HG02588 (cell line): ENCODE data around the gene DHPS.

Experiments
- ATAC-seq: cut with Tn5 transposase; IDR thresholded peaks from one replicate; pipeline ENCODE4 v1.9.1; 2021; ENCODE audit warnings: mild to moderate bottlenecking, moderate library complexity; ENCODE audit not compliant: unreplicated experiment

The DHPS gene

DNA sequence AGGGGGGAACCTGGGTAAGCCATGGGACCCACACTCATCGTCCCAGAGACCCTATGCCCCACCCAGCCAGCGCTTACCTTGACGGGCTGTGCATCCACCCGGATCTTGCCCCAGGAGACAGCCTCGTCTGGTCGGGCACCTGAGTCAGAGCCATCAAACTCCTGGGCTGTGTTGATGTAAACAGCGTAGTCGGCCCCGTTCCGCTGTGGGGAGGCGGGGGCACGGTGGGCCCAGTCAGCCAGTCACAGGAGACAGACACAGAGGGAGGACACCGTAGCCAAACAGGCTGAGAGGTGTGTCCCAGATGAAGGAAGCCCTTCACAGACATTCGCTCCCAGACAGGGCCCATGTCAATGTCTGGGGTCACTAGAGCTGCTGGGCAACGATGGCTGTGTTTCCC is 5.7 kb downstream of the DHPS start:
- no peak for ATAC-seq

DNA sequence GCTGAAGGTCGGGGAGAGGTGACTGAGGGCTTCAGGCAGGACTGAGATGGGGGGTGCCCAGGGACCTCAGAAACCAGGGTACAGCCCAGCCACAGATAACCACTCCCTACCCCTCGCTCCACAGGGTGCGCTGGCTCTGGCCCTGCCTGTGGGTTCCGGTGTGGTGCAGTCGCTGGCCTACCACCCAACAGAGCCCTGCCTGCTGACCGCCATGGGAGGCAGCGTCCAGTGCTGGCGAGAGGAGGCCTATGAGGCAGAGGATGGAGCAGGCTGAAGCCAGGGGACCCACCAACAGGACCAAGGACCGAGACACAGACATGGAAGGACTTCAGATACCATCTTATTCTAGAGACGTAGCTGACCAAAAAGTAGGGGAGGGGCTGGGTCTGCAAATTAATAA is 6.3 kb downstream of the DHPS start:
- ATAC-seq = no peak

DNA sequence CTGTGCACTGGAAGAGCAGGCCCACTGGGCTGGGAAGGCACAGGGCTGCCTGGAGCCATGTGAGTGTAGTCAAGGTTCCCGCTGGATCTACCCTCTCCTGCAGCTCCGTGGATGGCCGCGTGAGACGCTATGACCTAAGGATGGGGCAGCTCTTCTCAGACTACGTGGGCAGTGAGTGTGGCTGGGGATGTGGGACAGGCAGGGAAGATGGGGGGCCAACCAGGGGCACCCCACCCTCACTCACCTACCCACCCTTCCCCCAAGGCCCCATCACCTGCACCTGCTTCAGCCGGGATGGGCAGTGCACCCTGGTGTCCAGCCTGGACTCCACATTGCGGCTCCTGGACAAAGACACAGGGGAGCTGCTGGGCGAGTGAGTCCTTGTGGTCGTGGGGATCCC is 8.9 kb downstream of the DHPS start:
- ATAC-seq = no peak

DNA sequence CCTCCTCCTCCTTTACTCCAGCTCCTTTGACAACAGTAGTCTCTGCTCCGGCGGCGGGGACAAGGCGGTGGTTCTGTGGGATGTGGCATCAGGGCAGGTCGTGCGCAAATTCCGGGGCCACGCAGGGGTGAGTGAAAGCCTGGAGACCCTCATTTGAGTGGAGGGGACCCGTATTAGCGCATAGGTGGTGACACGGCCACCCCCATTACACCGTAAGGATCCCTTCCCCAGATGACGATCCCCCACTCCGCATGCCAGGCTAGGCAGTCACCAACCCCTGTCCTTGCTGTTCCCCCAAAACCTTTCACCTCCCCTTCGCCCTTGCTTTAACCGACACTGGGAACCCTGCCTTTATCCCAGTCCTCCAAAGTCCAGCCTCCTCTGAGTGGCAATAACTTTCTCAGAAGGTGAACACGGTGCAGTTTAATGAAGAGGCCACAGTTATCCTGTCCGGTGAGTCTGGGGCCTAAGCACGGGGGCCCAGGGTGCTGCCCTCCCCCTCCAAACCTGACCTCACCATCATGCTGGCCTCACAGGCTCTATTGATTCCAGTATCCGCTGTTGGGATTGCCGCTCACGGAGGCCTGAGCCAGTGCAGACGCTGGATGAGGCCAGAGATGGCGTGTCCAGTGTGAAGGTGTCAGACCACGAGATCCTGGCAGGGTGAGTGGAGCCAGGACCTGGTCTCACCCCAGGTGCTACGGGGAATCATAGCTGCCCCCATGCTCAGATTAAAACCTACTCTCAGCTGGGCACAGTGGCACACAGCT is 11.3 kb downstream of the DHPS start:
- no peak for ATAC-seq

DNA sequence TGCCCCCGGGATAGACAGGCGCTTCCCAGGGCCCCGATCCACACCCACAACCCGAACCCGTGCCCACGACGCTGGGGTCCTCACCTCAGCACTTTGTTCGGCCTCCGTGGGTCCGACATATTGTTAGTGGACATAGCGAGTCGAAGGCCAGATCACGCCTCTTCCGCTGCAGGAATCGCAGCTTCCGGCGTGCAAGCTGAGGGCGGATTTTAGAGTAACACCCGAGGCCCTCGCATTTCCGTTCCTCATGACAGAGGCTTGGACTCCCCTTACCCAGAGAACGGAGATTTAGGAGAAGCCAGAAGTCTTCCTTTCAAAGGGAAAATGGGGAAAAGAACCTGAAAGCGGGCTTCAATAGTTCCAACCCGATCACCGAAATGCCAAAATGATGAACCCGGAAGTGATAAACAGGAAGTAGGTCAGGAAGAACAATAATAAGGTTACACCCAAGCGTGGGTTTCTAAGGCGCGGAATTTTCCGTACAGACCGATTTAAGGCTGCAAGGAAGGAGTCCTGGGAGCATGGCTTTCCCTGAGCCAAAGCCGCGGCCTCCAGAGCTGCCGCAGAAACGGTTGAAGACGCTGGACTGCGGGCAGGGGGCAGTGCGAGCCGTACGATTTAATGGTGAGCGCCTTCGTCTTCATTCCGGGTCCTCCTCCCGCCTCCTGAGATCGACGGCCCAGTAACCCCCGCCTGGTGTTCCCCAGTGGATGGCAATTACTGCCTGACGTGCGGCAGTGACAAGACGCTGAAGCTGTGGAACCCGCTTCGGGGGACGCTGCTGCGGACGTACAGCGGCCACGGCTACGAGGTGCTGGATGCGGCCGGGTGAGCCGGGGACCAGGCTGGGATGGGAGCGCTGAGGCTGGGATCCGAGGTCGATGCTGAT is 12.2 kb downstream of the DHPS start:
- no peak for ATAC-seq

DNA sequence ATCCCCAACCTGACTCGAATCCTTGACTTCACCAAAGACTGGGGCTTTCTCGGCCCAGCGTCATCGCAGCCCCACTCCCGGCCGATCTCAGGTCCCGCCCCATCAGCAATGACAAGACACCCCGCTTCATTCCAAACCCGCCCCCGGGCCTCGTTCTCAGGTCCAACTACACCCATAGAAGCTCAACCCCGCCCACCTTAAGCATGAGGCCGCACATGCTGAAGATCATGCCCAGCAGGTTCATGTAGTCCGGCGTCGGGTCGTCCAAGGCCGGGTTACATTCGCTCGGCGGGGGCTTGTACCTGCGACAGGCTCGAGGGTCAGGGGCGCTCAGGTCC is 12.8 kb downstream of the DHPS start:
- ATAC-seq = no peak

DNA sequence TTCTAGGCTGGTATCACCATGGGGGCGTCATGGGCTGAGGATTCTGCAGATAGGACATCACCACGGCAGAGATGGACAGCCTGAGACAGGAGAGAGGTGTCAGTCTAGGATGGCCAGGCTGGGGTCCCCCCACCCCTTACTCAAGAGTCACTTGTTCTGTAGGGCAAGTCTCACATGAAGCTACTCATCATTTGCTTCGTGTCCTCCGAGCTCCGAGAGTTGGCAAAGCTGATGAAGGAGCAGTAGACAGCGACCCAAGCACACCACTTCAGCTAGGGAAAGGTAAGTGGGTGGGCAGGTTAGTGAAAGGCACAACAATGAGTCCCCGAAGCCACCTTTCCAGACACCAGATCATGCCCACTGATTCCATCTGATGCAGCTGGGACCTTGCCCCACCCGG is 13.3 kb downstream of the DHPS start:
- no peak for ATAC-seq

DNA sequence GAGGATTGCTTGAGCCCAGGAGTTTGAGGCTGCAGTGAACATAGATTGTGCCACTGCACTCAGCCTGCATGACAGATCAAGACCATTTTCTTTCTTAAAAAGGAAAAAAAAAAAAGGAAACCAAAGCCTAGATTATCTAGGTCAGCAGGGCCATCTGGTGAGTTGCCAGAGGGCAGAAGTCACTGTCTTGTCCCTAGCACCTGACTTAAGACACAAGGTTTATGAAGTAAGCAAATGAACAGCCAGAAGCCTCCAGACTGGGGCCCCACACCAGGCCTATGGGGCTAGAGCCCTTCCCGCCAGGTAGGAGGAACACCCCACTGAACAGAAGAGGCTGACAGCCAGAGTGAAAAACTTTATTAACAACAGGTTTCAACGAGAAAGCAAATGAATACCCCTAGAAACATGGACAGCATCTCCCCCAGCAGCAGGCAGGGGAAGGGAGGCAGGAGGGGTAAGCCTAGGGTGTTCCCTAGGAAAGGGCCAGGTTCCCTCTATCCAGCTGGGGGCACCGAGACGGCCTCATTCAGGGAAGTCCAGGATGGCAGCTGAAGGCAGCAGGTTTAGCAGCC is 13.9 kb downstream of the DHPS start:
- ATAC-seq = no peak

DNA sequence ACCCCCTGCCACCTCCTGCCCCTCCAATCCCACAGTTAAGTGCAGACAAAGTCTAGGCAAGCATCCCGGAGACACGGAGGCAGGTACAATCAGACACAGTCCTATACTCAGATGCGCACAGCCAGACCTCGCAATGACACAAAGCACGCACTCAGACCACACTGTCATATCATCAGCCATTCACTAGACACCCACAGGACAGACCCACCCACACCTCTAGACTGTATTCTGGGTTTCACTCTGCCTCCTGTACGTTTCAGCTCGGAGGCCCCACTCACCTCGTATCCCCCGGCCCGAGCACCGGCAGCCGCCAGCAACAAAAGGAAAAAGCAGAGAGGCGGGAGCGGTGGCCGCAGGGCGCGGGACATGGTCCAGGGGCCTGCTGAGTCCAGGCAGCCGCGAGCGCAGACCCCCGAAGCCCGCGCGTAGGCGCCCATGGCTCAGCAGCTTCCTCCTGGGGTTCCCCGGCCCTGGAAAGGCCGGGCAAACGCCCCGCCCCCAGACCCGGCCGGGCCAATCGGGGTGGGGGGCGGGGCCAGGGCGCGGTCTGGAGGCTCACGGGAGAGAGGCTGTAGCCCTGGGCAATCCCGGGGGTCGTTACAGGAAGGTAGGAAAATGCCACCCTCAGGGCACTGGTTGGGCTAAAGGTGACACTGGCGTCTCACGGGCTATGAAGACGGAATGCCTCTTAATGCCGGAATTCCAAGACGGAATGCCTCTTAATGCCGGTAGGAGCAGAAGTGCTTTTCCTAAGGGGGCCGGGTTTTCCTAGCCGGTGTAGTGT is 15.2 kb downstream of the DHPS start, which contains the start of the genes MAN2B1 and WDR83:
TSS of gene MAN2B1 (minus strand) at position 478 of the 784 bp plus-strand sequence. CDS start at position 437, 41 bp downstream.
TSS of gene WDR83 (plus strand) at position 543 of the 784 bp plus-strand sequence. CDS start 2,984 bp downstream, outside the sequence.
- ATAC-seq = peak; percentile 31

DNA sequence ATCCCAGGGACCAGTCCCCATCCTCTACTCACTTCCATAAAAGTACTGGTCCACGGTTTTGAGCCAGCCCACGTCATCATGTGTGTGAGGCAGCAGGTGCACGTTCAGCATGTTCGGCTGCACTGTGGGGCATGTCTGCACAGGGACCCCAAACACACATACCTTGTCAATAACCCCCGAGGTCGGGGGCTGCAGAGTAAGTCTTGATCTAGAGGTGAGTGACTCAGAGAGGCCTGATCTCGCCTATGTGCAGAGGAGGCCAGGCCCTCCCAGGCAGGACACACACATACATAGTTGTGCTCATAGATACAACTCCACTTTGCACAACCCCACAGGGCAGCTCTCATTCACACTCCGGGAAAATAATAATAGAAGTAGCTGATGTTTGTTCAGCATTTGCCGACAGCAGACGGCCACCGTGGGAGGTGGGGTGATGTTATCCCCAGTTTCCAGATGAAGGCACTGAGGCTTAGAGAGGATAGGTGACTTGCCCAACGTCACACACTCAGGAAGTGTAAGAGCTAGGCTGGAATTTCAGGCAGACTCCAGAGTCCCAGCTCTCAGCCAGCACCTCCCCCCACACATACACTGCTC is 15.9 kb downstream of the DHPS start:
- no peak for ATAC-seq

DNA sequence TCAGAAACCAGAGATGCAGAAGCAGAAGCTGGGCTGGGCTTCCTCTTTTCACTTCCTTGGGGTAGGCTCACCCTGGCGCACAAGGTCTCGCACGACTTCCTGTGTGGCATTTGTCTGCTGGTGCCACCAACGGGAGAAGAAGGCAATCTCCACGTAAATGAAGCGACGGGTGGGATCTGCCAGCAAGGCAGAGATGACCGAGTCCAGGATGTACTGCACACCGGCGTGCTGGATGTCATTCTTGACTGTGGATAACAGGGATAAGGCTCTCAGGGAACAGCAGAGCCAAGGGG is 16.5 kb downstream of the DHPS start:
- no peak for ATAC-seq

DNA sequence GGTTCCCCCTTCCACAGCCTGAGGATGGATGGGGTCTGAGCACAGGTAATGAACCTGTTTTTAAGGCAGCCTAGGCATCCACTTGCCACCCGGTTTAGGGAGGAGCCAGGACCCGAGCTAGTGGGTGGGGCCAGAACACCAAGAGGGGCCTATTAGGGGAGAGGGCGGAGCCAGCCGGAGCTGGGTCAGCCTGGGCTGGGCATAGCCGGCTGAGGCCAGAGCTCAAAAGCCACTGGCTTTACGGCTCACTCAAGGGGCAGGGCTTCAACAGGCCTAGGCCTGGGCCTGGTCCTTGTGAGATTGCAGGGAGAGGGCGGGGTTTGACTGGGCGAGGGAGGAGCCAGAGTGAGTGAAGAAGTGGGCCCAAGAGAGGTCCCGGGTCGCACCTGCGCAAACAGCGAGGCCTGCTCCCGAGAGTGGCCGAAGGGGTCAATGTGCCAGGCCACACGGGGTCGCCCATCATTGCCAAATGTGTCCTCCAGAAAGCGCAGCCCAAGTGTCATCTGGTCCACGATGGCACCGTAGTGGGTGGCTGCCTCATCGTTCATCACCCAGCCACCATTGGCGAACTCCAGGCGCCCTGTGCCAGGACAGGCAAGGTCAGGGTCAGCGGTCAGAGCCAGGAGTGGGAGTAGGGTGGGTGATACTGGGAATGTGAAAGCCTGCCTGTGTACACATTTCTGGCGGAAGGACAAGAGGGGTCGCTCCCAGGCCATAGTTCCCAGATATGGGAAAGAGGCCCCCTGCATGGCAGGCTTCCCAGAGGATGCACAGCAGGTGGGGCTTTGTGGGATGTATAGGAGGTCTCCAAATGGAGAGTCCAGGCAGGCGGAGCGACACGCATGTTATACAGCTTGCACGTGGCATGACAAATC is 17.0 kb downstream of the DHPS start:
- no peak for ATAC-seq

DNA sequence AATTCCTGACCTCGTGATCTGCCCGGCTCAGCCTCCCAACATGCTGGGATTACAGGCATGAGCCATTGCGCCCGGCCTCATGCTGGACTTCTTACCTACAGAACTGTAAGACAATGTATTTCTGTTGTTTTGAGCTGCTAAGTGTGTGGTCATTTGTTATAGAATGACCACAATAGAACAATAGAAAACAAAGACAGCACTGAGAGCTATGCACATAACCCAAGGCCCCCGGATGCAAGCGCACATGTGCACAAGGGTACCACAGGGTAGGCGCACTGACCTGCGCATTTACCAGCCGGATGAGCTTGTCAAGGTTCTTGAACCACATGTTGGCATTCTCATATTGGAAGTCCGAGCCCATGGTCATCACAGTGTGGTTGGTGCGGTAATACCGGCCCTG is 20.7 kb downstream of the DHPS start:
- ATAC-seq = no peak

DNA sequence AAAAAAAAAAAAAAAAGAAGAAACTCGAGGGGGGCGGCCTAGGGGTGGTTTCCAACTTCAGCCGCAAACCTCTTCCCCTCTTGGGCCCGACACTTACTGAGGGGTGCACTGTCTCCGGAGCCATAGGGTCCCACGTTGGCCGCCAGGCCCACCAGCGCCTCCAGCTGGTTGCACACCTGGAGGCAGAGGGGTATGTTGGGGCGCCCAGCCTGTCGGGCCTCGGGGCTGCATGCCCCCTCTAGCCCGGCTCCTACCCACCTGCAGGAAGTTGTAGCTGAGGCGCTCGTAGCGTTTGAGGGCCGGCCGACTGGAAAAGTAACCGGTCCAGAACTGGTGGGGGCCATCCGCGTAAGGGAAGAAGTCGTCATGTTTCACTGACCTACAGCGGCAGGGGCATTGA is 23.7 kb downstream of the DHPS start:
- ATAC-seq = no peak

DNA sequence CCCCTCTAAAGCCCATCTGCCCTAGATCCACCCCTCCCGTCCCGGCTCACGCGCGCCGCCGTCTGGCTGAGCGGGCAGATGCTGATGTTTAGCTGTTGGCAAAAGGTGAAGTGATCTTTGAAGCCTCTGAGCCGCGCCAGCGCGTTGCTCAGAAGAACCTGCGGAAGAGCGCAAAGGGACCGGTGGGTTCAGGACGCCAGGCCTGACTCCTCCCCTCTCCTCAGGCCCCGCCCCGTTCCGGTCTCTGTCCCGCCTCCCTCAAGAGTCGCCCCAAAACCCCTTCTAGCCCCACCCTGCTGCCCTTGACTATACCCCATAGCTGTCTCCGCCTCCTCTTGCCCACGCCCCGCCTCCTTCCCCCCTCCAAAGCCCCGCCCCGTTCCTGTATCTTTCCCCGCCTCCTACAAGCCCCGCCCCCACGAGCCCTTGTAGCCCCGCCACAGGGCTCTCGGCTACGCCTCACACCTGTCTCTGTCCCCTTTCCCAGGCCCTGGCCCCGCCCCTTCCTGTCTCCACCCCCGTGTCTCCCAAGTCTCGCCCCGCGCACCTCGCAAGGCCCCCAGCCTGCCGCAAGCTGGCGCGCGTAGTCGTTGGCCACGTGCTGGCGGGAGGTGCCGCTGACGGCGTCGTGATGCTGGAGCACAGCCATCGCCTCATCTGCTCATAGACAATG is 24.6 kb downstream of the DHPS start:
- ATAC-seq = no peak

DNA sequence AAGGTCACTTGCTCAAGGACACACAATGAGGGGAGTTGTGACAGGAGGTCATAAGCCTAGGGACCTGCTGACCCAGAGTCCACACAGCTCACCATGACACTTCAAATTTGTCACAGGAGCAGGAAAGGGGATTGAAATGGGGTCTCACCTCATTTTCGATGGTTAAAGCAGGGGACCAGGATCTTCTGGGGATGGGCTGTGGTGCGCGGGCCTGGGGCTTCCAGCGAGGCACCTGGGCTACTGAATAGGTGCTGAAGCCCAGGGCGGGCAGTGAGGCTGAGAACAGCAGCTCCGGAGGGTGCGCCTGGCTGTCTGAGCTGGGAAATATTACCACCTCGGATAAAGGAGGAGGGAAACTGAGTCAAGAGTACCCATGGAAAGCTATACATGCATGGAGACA is 26.1 kb downstream of the DHPS start:
- no peak for ATAC-seq

DNA sequence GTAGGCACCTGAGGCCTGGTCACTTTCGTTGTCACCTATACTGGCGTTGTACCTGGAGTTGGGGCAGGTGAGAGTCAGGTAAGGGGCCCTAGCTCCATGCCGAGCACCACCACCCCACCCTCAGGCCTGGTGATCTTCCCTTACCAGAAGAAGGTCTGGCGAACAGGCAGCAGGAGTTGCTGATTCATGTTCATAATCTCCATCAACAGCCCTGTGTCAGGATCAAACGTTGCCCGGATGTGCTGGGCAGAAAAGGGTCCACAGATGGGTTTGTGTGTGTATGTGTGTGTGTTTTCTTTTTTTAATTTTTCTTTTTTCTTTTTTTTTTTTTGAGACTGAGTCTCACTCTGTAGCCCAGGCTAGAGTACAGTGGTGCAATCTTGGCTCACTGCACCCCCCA is 29.5 kb downstream of the DHPS start:
- no peak for ATAC-seq

DNA sequence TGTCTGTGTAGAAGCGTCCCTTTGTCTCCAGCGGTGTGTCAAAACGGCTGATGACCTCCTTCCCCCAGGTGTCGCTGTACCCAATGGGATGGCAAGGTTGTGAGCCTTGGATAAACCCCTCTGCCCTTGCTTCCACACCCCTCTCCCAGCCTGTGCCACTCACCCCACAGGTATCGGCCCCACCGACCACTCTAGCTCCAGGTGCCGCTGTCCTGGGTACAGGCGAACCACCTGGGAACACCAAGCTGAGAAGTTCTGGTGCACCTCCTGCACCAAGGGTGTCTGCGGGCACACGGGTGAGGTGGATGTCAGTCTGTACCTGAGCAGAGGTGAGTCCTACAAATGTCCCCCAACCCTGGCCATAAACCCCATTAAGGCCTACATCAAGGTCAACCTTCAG is 31.7 kb downstream of the DHPS start:
- no peak for ATAC-seq

DNA sequence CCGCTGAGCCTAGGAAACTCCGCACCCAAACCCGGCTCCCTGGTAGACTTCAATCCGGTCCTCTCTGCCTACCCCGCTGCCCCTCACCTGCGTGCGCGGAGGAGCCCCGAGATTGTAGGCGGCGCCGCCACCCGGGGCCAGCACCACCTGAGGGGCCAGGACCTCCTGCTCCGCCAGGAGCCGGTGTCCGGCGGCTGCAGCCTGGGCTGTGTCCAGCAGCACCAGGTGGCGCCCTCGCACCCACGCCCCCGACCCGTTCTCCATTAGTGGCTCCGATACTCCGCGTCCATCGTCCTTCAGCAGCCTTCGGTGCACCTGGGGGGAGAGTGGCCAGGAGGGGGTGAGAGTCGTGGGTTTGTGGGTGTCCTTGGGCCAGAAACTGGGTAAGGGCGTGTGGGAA is 33.6 kb downstream of the DHPS start:
- no peak for ATAC-seq
